HL-60 (cell line): Measurements from ENCODE around the gene DELE1.

Experiments
- CTCF ChIP-seq: IDR thresholded peaks from one replicate; pipeline ENCODE4 v1.5.1; 2011; ENCODE audit warnings: low read length, control low read depth, inconsistent platforms; ENCODE audit not compliant: insufficient read depth
- GABPA ChIP-seq: IDR thresholded peaks from 2 replicates; pipeline ENCODE4 v1.6.1; 2012; ENCODE audit warnings: low read depth
- POLR2AphosphoS5 ChIP-seq: IDR thresholded peaks from 2 replicates; pipeline ENCODE4 v1.6.1; 2012; ENCODE audit warnings: low read depth
- REST ChIP-seq: IDR thresholded peaks from 2 replicates; pipeline ENCODE4 v1.6.1; 2012; ENCODE audit warnings: low read depth; ENCODE audit not compliant: insufficient replicate concordance

- no peak for TF ChIP-seq POLR2AphosphoS5
- no peak for TF ChIP-seq CTCF
- no peak for TF ChIP-seq REST
- no peak for TF ChIP-seq GABPA
These were observed 25.1 kb upstream of the DELE1 start for GRCh38 chr5:141898448-141899049.
